HepG2 (cell line): ENCODE data around the gene VAMP5. TPM values are rescaled to one million over a fixed set of nuclear protein-coding genes. Genes with fewer than 3 reads are reported as not detected.

ENCODE experiments used
- ASH2L ChIP-seq: fragments of 300-600, 200-600 bp; sonication (generic); IDR thresholded peaks from 2 replicates; pipeline ENCODE4 v1.7.0; 2017; ENCODE audit warnings: low read depth, mild to moderate bottlenecking, moderate library complexity, mixed read lengths, low read length; ENCODE audit not compliant: insufficient read length
- ESRRA ChIP-seq: sonication (generic); formaldehyde crosslinking; IDR thresholded peaks from 2 replicates; pipeline ENCODE4 v1.5.1; 2020; ENCODE audit warnings: mild to moderate bottlenecking, low read depth, missing genetic modification reagents
- ETV5 ChIP-seq: IDR thresholded peaks from 2 replicates; pipeline ENCODE4 v1.6.1; 2018; ENCODE audit warnings: missing biosample characterization, missing genetic modification reagents, inconsistent platforms, borderline replicate concordance
- HCFC1 ChIP-seq: fragments of 150-350 bp; IDR thresholded peaks from 2 replicates; pipeline ENCODE4 v1.6.1; 2014; ENCODE audit warnings: low read depth, low read length
- HIC2 ChIP-seq: sonication (generic); formaldehyde crosslinking; IDR thresholded peaks from 2 replicates; pipeline ENCODE4 v1.9.0; 2022; ENCODE audit warnings: low read depth, missing genetic modification reagents
- KAT8 ChIP-seq: IDR thresholded peaks from 2 replicates; pipeline ENCODE4 v1.6.1; 2016; ENCODE audit warnings: missing genetic modification reagents, missing compliant biosample characterization
- POLR2AphosphoS2 ChIP-seq: IDR thresholded peaks from 2 replicates; pipeline ENCODE4 v1.6.1; 2011; ENCODE audit warnings: low read depth, low read length, improper control_type of control experiment
- REPIN1 ChIP-seq: sonication (generic); formaldehyde crosslinking; IDR thresholded peaks from 2 replicates; pipeline ENCODE4 v1.8.0; 2022; ENCODE audit warnings: missing genetic modification reagents, low read depth, mild to moderate bottlenecking, borderline replicate concordance
- TCF7 ChIP-seq: sonication (generic); IDR thresholded peaks from 2 replicates; pipeline ENCODE4 v1.6.1; 2016; ENCODE audit warnings: antibody characterized with exemption, low read depth
- TEAD3 ChIP-seq: optimal IDR thresholded peaks from 2 replicates; pipeline ENCODE3; 2016; ENCODE audit warnings: borderline replicate concordance
- ZFX ChIP-seq: sonication (generic); formaldehyde crosslinking; IDR thresholded peaks from 2 replicates; pipeline ENCODE4 v1.4.0; 2020; ENCODE audit warnings: mild to moderate bottlenecking, low read depth, missing genetic modification reagents, moderate library complexity
- ZNF276 ChIP-seq: sonication (generic); formaldehyde crosslinking; IDR thresholded peaks from 2 replicates; pipeline ENCODE4 v1.4.0; 2020; ENCODE audit warnings: mild to moderate bottlenecking, low read depth, missing genetic modification reagents
- ZNF30 ChIP-seq: sonication (generic); formaldehyde crosslinking; IDR thresholded peaks from 2 replicates; pipeline ENCODE4 v1.5.0; 2020; ENCODE audit warnings: mild to moderate bottlenecking, missing genetic modification reagents
- ZNF430 ChIP-seq: sonication (generic); formaldehyde crosslinking; IDR thresholded peaks from 2 replicates; pipeline ENCODE4 v1.9.0; 2021; ENCODE audit warnings: mild to moderate bottlenecking, missing genetic modification reagents
- ZNF563 ChIP-seq: sonication (generic); formaldehyde crosslinking; IDR thresholded peaks from 2 replicates; pipeline ENCODE4 v1.8.0; 2022; ENCODE audit warnings: mild to moderate bottlenecking, moderate library complexity, missing genetic modification reagents
- ZNF567 ChIP-seq: sonication (generic); formaldehyde crosslinking; IDR thresholded peaks from 2 replicates; pipeline ENCODE4 v1.8.1; 2023; ENCODE audit warnings: mild to moderate bottlenecking, missing genetic modification reagents, borderline replicate concordance
- ZNF598 ChIP-seq: sonication (generic); formaldehyde crosslinking; IDR thresholded peaks from 2 replicates; pipeline ENCODE4 v1.5.1; 2020; ENCODE audit warnings: mild to moderate bottlenecking, missing genetic modification reagents, borderline replicate concordance
- polyA plus RNA-seq, 8 experiments: library from polyadenylated mRNA; depleted of rRNA in 3 of 8; stranded (reverse) in 7 of 8; unstranded in 1 of 8; fragments of >200 nt; fragmentation: Illumina TruSeq in 4 of 8; extraction: Trizol in 4 of 8; gene quantifications; 2 replicates each; pipeline versions ENCODE4 v1.2.1 to v1.2.3, GENCODE V29; 2011 to 2016; ENCODE audit warnings: low read depth in 4 of 8, missing spikeins in 1 of 8, mixed read lengths in 1 of 8; ENCODE audit not compliant: insufficient read depth in 1 of 8
- total RNA-seq, 5 experiments: library from RNA; depleted of rRNA; stranded (reverse); fragments of >200 nt; fragmentation: Illumina TruSeq; extraction: Trizol; gene quantifications; 2 replicates each; pipeline ENCODE4 v1.2.3, GENCODE V29; 2016; ENCODE audit warnings: low read depth in 1 of 5
- TF ChIP-seq, protein P1 (sequence below): sonication (generic); formaldehyde crosslinking; IDR thresholded peaks from 2 replicates; pipeline ENCODE4 v1.5.1; 2020; ENCODE audit warnings: mild to moderate bottlenecking, missing genetic modification reagents, borderline replicate concordance

Gene VAMP5
- total and polyA plus RNA-seq, 2 of the 13 experiments (the other 11 are each of a cell fraction or from before 2014, with no cell fraction given) = 7.2 to 56.7 TPM

GRCh38 chr2:85561280-85562212 lies 22.7 kb upstream of the VAMP5 start, which contains the start of gene GGCX (continued):
- TF ChIP-seq ESRRA (CRISPR knock-in tag) (peak; percentile 70), ZNF598 (CRISPR knock-in tag) (peak; percentile 95), HIC2 (CRISPR knock-in tag) (peak; percentile 55), ZNF563 (peak; percentile 99), ZNF430 (CRISPR knock-in tag) (peak; percentile 77), ASH2L (peak; percentile 92), KAT8 (peak; percentile 96), REPIN1 (CRISPR knock-in tag) (peak; percentile 89; the same call in 1 of the 2 replicates), ZFX (CRISPR knock-in tag) (peak; percentile 87), TCF7 (no peak), ZNF30 (CRISPR knock-in tag) (0 out of 2 replicates have a peak, but pooled peaks have one; percentile 40), HCFC1 (peak; percentile 65), ZNF567 (peak; percentile 85), TEAD3 (CRISPR knock-in tag) (peak; percentile 57), ETV5 (CRISPR knock-in tag) (peak; percentile 66), ZNF276 (CRISPR knock-in tag) (0 out of 2 replicates have a peak, but pooled peaks have one; percentile 66), POLR2AphosphoS2 (peak; percentile 48; the same call in 1 of the 2 replicates)
- TF ChIP-seq, protein P1, sequence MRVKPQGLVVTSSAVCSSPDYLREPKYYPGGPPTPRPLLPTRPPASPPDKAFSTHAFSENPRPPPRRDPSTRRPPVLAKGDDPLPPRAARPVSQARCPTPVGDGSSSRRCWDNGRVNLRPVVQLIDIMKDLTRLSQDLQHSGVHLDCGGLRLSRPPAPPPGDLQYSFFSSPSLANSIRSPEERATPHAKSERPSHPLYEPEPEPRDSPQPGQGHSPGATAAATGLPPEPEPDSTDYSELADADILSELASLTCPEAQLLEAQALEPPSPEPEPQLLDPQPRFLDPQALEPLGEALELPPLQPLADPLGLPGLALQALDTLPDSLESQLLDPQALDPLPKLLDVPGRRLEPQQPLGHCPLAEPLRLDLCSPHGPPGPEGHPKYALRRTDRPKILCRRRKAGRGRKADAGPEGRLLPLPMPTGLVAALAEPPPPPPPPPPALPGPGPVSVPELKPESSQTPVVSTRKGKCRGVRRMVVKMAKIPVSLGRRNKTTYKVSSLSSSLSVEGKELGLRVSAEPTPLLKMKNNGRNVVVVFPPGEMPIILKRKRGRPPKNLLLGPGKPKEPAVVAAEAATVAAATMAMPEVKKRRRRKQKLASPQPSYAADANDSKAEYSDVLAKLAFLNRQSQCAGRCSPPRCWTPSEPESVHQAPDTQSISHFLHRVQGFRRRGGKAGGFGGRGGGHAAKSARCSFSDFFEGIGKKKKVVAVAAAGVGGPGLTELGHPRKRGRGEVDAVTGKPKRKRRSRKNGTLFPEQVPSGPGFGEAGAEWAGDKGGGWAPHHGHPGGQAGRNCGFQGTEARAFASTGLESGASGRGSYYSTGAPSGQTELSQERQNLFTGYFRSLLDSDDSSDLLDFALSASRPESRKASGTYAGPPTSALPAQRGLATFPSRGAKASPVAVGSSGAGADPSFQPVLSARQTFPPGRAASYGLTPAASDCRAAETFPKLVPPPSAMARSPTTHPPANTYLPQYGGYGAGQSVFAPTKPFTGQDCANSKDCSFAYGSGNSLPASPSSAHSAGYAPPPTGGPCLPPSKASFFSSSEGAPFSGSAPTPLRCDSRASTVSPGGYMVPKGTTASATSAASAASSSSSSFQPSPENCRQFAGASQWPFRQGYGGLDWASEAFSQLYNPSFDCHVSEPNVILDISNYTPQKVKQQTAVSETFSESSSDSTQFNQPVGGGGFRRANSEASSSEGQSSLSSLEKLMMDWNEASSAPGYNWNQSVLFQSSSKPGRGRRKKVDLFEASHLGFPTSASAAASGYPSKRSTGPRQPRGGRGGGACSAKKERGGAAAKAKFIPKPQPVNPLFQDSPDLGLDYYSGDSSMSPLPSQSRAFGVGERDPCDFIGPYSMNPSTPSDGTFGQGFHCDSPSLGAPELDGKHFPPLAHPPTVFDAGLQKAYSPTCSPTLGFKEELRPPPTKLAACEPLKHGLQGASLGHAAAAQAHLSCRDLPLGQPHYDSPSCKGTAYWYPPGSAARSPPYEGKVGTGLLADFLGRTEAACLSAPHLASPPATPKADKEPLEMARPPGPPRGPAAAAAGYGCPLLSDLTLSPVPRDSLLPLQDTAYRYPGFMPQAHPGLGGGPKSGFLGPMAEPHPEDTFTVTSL (CRISPR knock-in tag) = peak; percentile 48; the same call in 1 of the 2 replicates
